MCF 10A (cell line): ENCODE data around the gene TRPC4AP. TPM values are rescaled to one million over a fixed set of nuclear protein-coding genes. Genes with fewer than 3 reads are reported as not detected.
"Not testable (repeated sequence)": the region's sequence is repeated elsewhere in the genome, so short reads cannot be mapped to it uniquely, and the experiment has no call there.

Source experiments
- BruUV-seq: library from RNA; stranded (reverse); fragments of 400-500 nt; replicated peaks from 2 replicates; lab custom pipeline; 2021; lab: Mats Ljungman, UMichigan
- CTCF ChIA-PET: fragments of 300-600 bp; sonication (Branson Sonifier 250); formaldehyde crosslinking; extraction: SDS; loops from one replicate; lab custom pipeline; 2021; ENCODE audit warnings: antibody characterized with exemption, inconsistent platforms; lab: Yijun Ruan, JAX
- POLR2A ChIA-PET: fragments of 300-600, 350-650 bp; sonication (Branson Sonifier 250); formaldehyde crosslinking; extraction: SDS; loops from one replicate; lab custom pipeline; 2020; ENCODE audit warnings: antibody characterized with exemption, inconsistent platforms; lab: Yijun Ruan, JAX
- DNase-seq: peaks from one replicate; pipeline ENCODE4 v3.0.0-alpha.2; 2018; ENCODE audit not compliant: unreplicated experiment
- H3K27ac Mint-ChIP-seq: one replicate; pipeline ENCODE4 v1.8.0; 2022; ENCODE audit warnings: mild to moderate bottlenecking, low read depth, mixed read lengths; ENCODE audit not compliant: unreplicated experiment
- H3K27me3 Mint-ChIP-seq: one replicate; pipeline ENCODE4 v1.8.0; 2022; ENCODE audit warnings: mixed read lengths; ENCODE audit not compliant: insufficient read depth, unreplicated experiment
- H3K36me3 Mint-ChIP-seq: one replicate; pipeline ENCODE4 v1.8.0; 2022; ENCODE audit warnings: mild to moderate bottlenecking, moderate library complexity, mixed read lengths; ENCODE audit not compliant: insufficient read depth, unreplicated experiment
- H3K4me1 Mint-ChIP-seq: one replicate; pipeline ENCODE4 v1.8.0; 2022; ENCODE audit warnings: mixed read lengths; ENCODE audit not compliant: insufficient read depth, unreplicated experiment
- H3K4me3 Mint-ChIP-seq: one replicate; pipeline ENCODE4 v1.8.0; 2022; ENCODE audit warnings: mild to moderate bottlenecking, moderate library complexity, mixed read lengths; ENCODE audit not compliant: unreplicated experiment
- H3K9me3 Mint-ChIP-seq: one replicate; pipeline ENCODE4 v1.8.0; 2022; ENCODE audit warnings: mixed read lengths; ENCODE audit not compliant: unreplicated experiment
- CTCF ChIP-seq: fragments of 200-600 bp; IDR thresholded peaks from one replicate; pipeline ENCODE4 v1.8.0; 2022; ENCODE audit warnings: antibody characterized with exemption, mild to moderate bottlenecking; ENCODE audit not compliant: unreplicated experiment
- intact Hi-C: fragments of 100-400 bp; cut with micrococcal nuclease; formaldehyde crosslinking; loops from 2 replicates; pipeline ENCODE4 v1.14.1; 2022
- total RNA-seq: library from RNA; stranded (reverse); gene quantifications from 2 replicates; pipeline ENCODE4 v1.2.3, GENCODE V29; 2022

The TRPC4AP gene
- total RNA-seq, 1 experiment from 2014 or later, result 51.8 TPM

GRCh38 chr20:35115606-35116005, 23.0 kb upstream of the TRPC4AP start:
- no peak for DNase-seq
- Mint-ChIP-seq H3K4me1 (peaks cover 10% of the 10 kb centered on the region), H3K27ac (no peak overlapping the region), H3K36me3 (peaks cover 58% of the 10 kb centered on the region), H3K4me3 (no peak overlapping the region), H3K9me3 (no peaks in the 10 kb centered on the region), H3K27me3 (no peaks in the 10 kb centered on the region)
- intact Hi-C loops, result no loop called here
- CTCF ChIA-PET, result interaction anchor here (0.6 to 1.8 kb wide), 4 partner anchors 19 to 144 kb away, joined by 3 to 11 read pairs (median 5); no protein-coding TSS in a partner anchor
- TF ChIP-seq CTCF, result no peak
- POLR2A ChIA-PET, result interaction anchor here (0.6 kb wide), 3 partner anchors 141 to 624 kb away, joined by 3 to 4 read pairs (median 3); no protein-coding TSS in a partner anchor
- no TSS peak for BruUV-seq

GRCh38 chr20:35112276-35112675, 19.7 kb upstream of the TRPC4AP start:
- H3K27me3 Mint-ChIP-seq, DNase-seq, H3K4me3 Mint-ChIP-seq, BruUV-seq, H3K27ac Mint-ChIP-seq, intact Hi-C loops, H3K9me3 Mint-ChIP-seq, POLR2A ChIA-PET: not testable (repeated sequence)
- Mint-ChIP-seq H3K4me1 (peaks cover 18% of the 10 kb centered on the region), H3K36me3 (peaks cover 30% of the 10 kb centered on the region)
- CTCF ChIA-PET, result interaction anchor here (1.5 to 1.9 kb wide), 2 partner anchors 14 to 17 kb away, joined by 4 to 7 read pairs; no protein-coding TSS in a partner anchor

DNA sequence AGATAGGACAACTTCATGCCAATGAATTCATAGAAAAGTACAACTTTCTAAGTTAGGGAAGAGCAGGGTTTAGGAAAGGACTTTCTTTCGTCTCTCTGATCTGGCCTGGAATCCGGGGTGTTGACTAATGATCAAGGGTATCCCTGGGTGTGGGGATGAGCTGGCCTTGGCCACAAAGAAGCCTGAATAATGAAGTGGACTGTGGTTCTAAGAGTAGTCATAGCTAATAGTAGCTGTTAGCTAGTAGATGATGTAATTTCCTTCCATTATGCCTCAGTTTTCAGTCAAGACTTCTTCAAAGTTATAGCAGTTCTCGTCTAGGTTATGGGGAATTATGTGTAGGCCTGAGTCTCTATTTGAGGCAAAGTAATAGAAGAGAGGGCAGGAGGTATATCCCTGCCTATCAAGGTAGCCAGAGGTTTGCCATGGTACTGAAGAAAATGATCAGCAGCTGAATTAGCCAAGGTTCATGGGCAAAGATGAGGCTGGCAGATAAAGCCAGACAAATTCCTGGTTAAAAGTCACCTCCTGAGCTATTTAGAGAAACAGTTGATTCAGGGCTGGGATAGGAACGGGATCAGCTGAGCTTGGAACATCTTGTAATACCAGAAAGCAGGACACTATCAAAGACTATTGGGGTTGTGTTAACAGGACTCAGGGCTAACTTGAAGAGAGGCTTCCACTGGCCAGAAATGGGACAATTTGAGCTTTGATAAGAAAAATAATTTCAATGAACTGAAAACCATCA, 18.7 kb upstream of the TRPC4AP start:
- DNase-seq, result peak; percentile 25

DNA sequence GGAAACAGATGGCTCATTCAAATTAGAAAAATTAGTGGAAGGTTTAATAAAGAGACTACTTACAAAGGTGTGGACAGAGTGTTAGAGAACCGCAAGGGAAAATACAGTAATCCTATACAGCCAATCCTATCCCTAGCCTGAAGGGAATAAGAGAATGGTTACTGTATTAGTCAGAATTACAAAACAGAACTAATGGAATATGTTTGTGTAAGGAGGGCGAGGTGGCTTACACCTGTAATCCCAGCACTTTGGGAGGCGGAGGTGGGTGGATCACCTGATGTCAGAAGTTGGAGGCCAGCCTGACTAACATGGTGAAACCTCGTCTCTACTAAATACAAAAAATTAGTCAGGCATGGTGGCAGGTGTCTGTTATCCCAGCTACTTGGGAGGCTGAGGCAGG, 16.3 kb upstream of the TRPC4AP start:
- H3K36me3 Mint-ChIP-seq, result no peaks in the 10 kb centered on the region
- intact Hi-C loops, result no loop called here
- H3K4me1 Mint-ChIP-seq, result peaks cover 18% of the 10 kb centered on the region
- POLR2A ChIA-PET, result no interaction called here
- no peaks in the 10 kb centered on the region for H3K27me3 Mint-ChIP-seq
- H3K9me3 Mint-ChIP-seq, result no peaks in the 10 kb centered on the region
- CTCF ChIA-PET, result interaction anchor here (0.7 to 1.1 kb wide), 2 partner anchors 13 to 1141 kb away, joined by 3 to 4 read pairs; no protein-coding TSS in a partner anchor
- TF ChIP-seq CTCF, result no peak
- DNase-seq, result peak; percentile 65
- no peak overlapping the region for H3K27ac Mint-ChIP-seq
- BruUV-seq, result no TSS peak
- H3K4me3 Mint-ChIP-seq, result no peak overlapping the region

More for the DNA sequence above, 18.7 kb upstream of the TRPC4AP start:
- H3K27me3 Mint-ChIP-seq, result no peaks in the 10 kb centered on the region
- no peak overlapping the region for H3K4me3 Mint-ChIP-seq
- peak overlapping the region; percentile 55 for H3K27ac Mint-ChIP-seq
- peaks cover 21% of the 10 kb centered on the region for H3K36me3 Mint-ChIP-seq
- ChIA-PET POLR2A (interaction anchor here (0.7 kb wide), 1 partner anchor 351 kb away, joined by 3 read pairs; no protein-coding TSS in a partner anchor), CTCF (interaction anchor here (1.5 to 1.9 kb wide), 2 partner anchors 13 to 16 kb away, joined by 4 to 7 read pairs; no protein-coding TSS in a partner anchor)
- no TSS peak for BruUV-seq
- no peak for TF ChIP-seq CTCF
- intact Hi-C loops, result no loop called here
- peaks cover 18% of the 10 kb centered on the region for H3K4me1 Mint-ChIP-seq
- no peaks in the 10 kb centered on the region for H3K9me3 Mint-ChIP-seq
